HEK293 (cell line): ENCODE measurements around the gene CARD6.

ENCODE experiments used
- CTCF ChIA-PET: fragments of 350-600 bp; formaldehyde crosslinking; extraction: SDS; loops from one replicate; lab custom pipeline; 2021; ENCODE audit warnings: antibody characterized with exemption; lab: Yijun Ruan, JAX
- POLR2A ChIA-PET: fragments of 300-600 bp; formaldehyde crosslinking; extraction: SDS; loops from one replicate; lab custom pipeline; 2020; ENCODE audit warnings: antibody characterized with exemption, inconsistent platforms; lab: Yijun Ruan, JAX
- H3K27ac ChIP-seq: fragments of 200-500 bp; sonication (Bioruptor generic); 2 replicates; pipeline ENCODE4 v1.5.1; 2014; ENCODE audit warnings: low read depth, low read length, control low read depth, inconsistent platforms; ENCODE audit errors: extremely low read depth
- H3K36me3 ChIP-seq, 2 experiments: fragments of 200-500 bp in 1 of 2; sonication (Bioruptor generic) in 1 of 2; 1 replicate in 1 of 2; 2 replicates in 1 of 2; pipeline ENCODE4 v1.5.1; 2014 to 2017; ENCODE audit warnings: inconsistent platforms in 2 of 2, low read length in 2 of 2; ENCODE audit not compliant: control insufficient read depth in 2 of 2, insufficient read depth in 1 of 2
- H3K4me1 ChIP-seq: fragments of 200-500 bp; sonication (Bioruptor generic); 2 replicates; pipeline ENCODE4 v1.5.1; 2014; ENCODE audit warnings: mild to moderate bottlenecking, low read length, inconsistent platforms; ENCODE audit not compliant: control insufficient read depth, insufficient read depth
- H3K4me3 ChIP-seq: 2 replicates; pipeline ENCODE4 v1.5.1; 2011; ENCODE audit warnings: low read depth, mild to moderate bottlenecking, control low read depth, low read length, moderate library complexity
- H3K9me3 ChIP-seq: fragments of 200-500 bp; sonication (Bioruptor generic); 2 replicates; pipeline ENCODE4 v1.5.1; 2014; ENCODE audit warnings: low read depth, low read length, inconsistent platforms; ENCODE audit not compliant: control insufficient read depth, insufficient read depth
- ATF2 ChIP-seq: fragments of 450-650 bp; formaldehyde crosslinking; IDR thresholded peaks from 2 replicates; pipeline ENCODE4 v1.5.1; 2016; ENCODE audit warnings: missing biosample characterization, missing genetic modification characterization, low read depth
- KLF17 ChIP-seq: fragments of 450-650 bp; formaldehyde crosslinking; IDR thresholded peaks from 2 replicates; pipeline ENCODE4 v1.5.1; 2016; ENCODE audit warnings: missing biosample characterization, missing genetic modification characterization
- MZF1 ChIP-seq: fragments of 450-650 bp; formaldehyde crosslinking; IDR thresholded peaks from 2 replicates; pipeline ENCODE4 v1.5.1; 2017; ENCODE audit warnings: missing biosample characterization, missing genetic modification characterization, borderline replicate concordance
- PRDM6 ChIP-seq: fragments of 450-650 bp; formaldehyde crosslinking; IDR thresholded peaks from 2 replicates; pipeline ENCODE4 v1.5.1; 2017; ENCODE audit warnings: missing biosample characterization, missing genetic modification characterization
- RBAK ChIP-seq: fragments of 450-650 bp; formaldehyde crosslinking; IDR thresholded peaks from 2 replicates; pipeline ENCODE4 v1.5.1; 2016; ENCODE audit warnings: missing biosample characterization, missing genetic modification characterization
- REST ChIP-seq: fragments of 450-650 bp; formaldehyde crosslinking; IDR thresholded peaks from 2 replicates; pipeline ENCODE4 v1.5.1; 2016; ENCODE audit warnings: missing biosample characterization, missing genetic modification characterization
- ZBTB21 ChIP-seq: fragments of 450-650 bp; formaldehyde crosslinking; IDR thresholded peaks from 2 replicates; pipeline ENCODE4 v1.5.1; 2017; ENCODE audit warnings: missing biosample characterization, missing genetic modification characterization
- ZBTB26 ChIP-seq: fragments of 450-650 bp; formaldehyde crosslinking; optimal IDR thresholded peaks from 2 replicates; pipeline ENCODE3; 2016; ENCODE audit warnings: missing biosample characterization, mild to moderate bottlenecking, missing genetic modification characterization
- ZIC2 ChIP-seq: fragments of 450-650 bp; formaldehyde crosslinking; IDR thresholded peaks from 2 replicates; pipeline ENCODE4 v1.5.1; 2016; ENCODE audit warnings: missing biosample characterization, missing genetic modification characterization
- ZNF114 ChIP-seq: fragments of 450-650 bp; formaldehyde crosslinking; IDR thresholded peaks from 2 replicates; pipeline ENCODE4 v1.5.0; 2017; ENCODE audit warnings: missing biosample characterization, missing genetic modification characterization
- ZNF202 ChIP-seq: fragments of 450-650 bp; formaldehyde crosslinking; IDR thresholded peaks from 2 replicates; pipeline ENCODE4 v1.5.1; 2016; ENCODE audit warnings: missing biosample characterization, missing genetic modification characterization, borderline replicate concordance
- ZNF223 ChIP-seq: fragments of 450-650 bp; formaldehyde crosslinking; IDR thresholded peaks from 2 replicates; pipeline ENCODE4 v1.5.1; 2016; ENCODE audit warnings: missing biosample characterization, missing genetic modification characterization
- ZNF311 ChIP-seq: fragments of 450-650 bp; formaldehyde crosslinking; IDR thresholded peaks from 2 replicates; pipeline ENCODE4 v1.5.1; 2017; ENCODE audit warnings: missing biosample characterization, missing genetic modification characterization, borderline replicate concordance
- ZNF423 ChIP-seq: fragments of 450-650 bp; formaldehyde crosslinking; IDR thresholded peaks from 2 replicates; pipeline ENCODE4 v1.5.1; 2016; ENCODE audit warnings: missing biosample characterization, missing genetic modification characterization
- ZNF501 ChIP-seq: fragments of 450-650 bp; formaldehyde crosslinking; IDR thresholded peaks from 2 replicates; pipeline ENCODE4 v1.5.1; 2016; ENCODE audit warnings: missing biosample characterization, missing genetic modification characterization
- ZNF529 ChIP-seq: fragments of 450-650 bp; formaldehyde crosslinking; IDR thresholded peaks from 2 replicates; pipeline ENCODE4 v1.5.1; 2017; ENCODE audit warnings: missing genetic modification characterization, missing biosample characterization; ENCODE audit not compliant: insufficient replicate concordance
- ZNF600 ChIP-seq: fragments of 450-650 bp; formaldehyde crosslinking; IDR thresholded peaks from 2 replicates; pipeline ENCODE4 v1.5.1; 2016; ENCODE audit warnings: missing biosample characterization, missing genetic modification characterization
- ZNF629 ChIP-seq: fragments of 450-650 bp; formaldehyde crosslinking; IDR thresholded peaks from 2 replicates; pipeline ENCODE4 v1.5.1; 2017; ENCODE audit warnings: missing biosample characterization, missing genetic modification characterization
- ZNF701 ChIP-seq: fragments of 450-650 bp; formaldehyde crosslinking; IDR thresholded peaks from 2 replicates; pipeline ENCODE4 v1.5.1; 2016; ENCODE audit warnings: missing biosample characterization, missing genetic modification characterization

Gene CARD6

GRCh38 chr5:40842351-40842750 lies 1.2 kb downstream of the CARD6 start:
- CTCF ChIA-PET, result interaction anchor here (0.7 kb wide), 1 partner anchor 102 kb away, joined by 3 read pairs; no protein-coding TSS in a partner anchor
- Histone ChIP-seq H3K27ac (no peak overlapping the region), H3K36me3 (no peaks in the 10 kb centered on the region), H3K4me1 (no peaks in the 10 kb centered on the region), H3K9me3 (no peaks in the 10 kb centered on the region), H3K4me3 (no peak overlapping the region)
- TF ChIP-seq ZBTB21 (tag by site-specific recombination) (no peak), ZNF629 (tag by site-specific recombination) (no peak), ZNF223 (tag by site-specific recombination) (no peak), ZBTB26 (no peak), ZNF311 (tag by site-specific recombination) (no peak), ZNF423 (no peak), ZNF114 (tag by site-specific recombination) (no peak), REST (tag by site-specific recombination) (no peak), ZIC2 (tag by site-specific recombination) (no peak), ZNF600 (tag by site-specific recombination) (no peak), ATF2 (tag by site-specific recombination) (no peak), ZNF701 (tag by site-specific recombination) (no peak)
- POLR2A ChIA-PET, result no interaction called here

- no peaks in the 10 kb centered on the region for H3K4me1 ChIP-seq
- no peaks in the 10 kb centered on the region for H3K36me3 ChIP-seq
- no peak overlapping the region for H3K27ac ChIP-seq
- ChIA-PET CTCF (no interaction called here), POLR2A (no interaction called here)
- H3K4me3 ChIP-seq, result no peak overlapping the region
- H3K9me3 ChIP-seq, result no peaks in the 10 kb centered on the region
- TF ChIP-seq RBAK (tag by site-specific recombination) (no peak), REST (tag by site-specific recombination) (no peak), PRDM6 (tag by site-specific recombination) (no peak), ZNF501 (tag by site-specific recombination) (no peak), MZF1 (tag by site-specific recombination) (no peak), ZNF529 (no peak), ZNF202 (tag by site-specific recombination) (no peak), KLF17 (tag by site-specific recombination) (no peak)
These were observed 3.4 kb downstream of the CARD6 start for GRCh38 chr5:40844565-40844964.
